H1 (cell line): Measurements from ENCODE around the gene ZMIZ1. TPM values are rescaled to one million over a fixed set of nuclear protein-coding genes. Genes with fewer than 3 reads are reported as not detected.

ENCODE experiments used
- CTCF ChIA-PET: fragments of 300-600 bp; sonication (Branson Sonifier 250); formaldehyde crosslinking; loops from one replicate; lab custom pipeline; 2021; ENCODE audit not compliant: partially characterized antibody; lab: Charles Lee
- POLR2A ChIA-PET: fragments of 300-600 bp; sonication (Branson Sonifier 250); formaldehyde crosslinking; loops from one replicate; lab custom pipeline; 2021; ENCODE audit warnings: inconsistent platforms; ENCODE audit not compliant: partially characterized antibody; lab: Charles Lee
- DNase-seq, 2 experiments: peaks; one replicate each; pipeline versions ENCODE4 v3.0.0 to v3.0.0-alpha.2; 2010 to 2022; ENCODE audit warnings: low spot score in 2 of 2, low read depth in 1 of 2, mixed read lengths in 1 of 2
- FAIRE-seq: peaks from 2 replicates; lab custom pipeline; 2011; peaks lifted over from hg19 to GRCh38; lab: Jason Lieb, UNC
- H2AFZ ChIP-seq: 2 replicates; pipeline ENCODE4 v1.8.1; 2012; ENCODE audit warnings: low read length, inconsistent platforms
- H2AK5ac ChIP-seq: 2 replicates; pipeline ENCODE4 v1.6.1; 2013; ENCODE audit warnings: low read depth, low read length
- H2BK120ac ChIP-seq: replicated peaks from 2 replicates; pipeline ENCODE3; 2013; ENCODE audit warnings: low read depth, low read length, inconsistent platforms
- H2BK12ac ChIP-seq: 2 replicates; pipeline ENCODE4 v1.6.1; 2013; ENCODE audit warnings: low read depth, low read length
- H2BK15ac ChIP-seq: 2 replicates; pipeline ENCODE4 v1.6.1; 2013; ENCODE audit warnings: low read length
- H2BK20ac ChIP-seq: 2 replicates; pipeline ENCODE4 v1.6.1; 2013; ENCODE audit warnings: low read length
- H2BK5ac ChIP-seq: 2 replicates; pipeline ENCODE4 v1.6.1; 2013; ENCODE audit warnings: low read depth, low read length
- H3K14ac ChIP-seq: 2 replicates; pipeline ENCODE4 v1.6.1; 2013; ENCODE audit warnings: inconsistent platforms; ENCODE audit not compliant: insufficient read length
- H3K18ac ChIP-seq: 2 replicates; pipeline ENCODE4 v1.6.1; 2013; ENCODE audit warnings: low read length; ENCODE audit errors: extremely low read depth
- H3K23ac ChIP-seq: 2 replicates; pipeline ENCODE4 v1.6.1; 2013; ENCODE audit warnings: inconsistent platforms; ENCODE audit not compliant: insufficient read length
- H3K23me2 ChIP-seq: 2 replicates; pipeline ENCODE4 v1.6.1; 2013; ENCODE audit warnings: low read depth, low read length
- H3K27ac ChIP-seq: 2 replicates; pipeline ENCODE4 v1.6.1; 2011; ENCODE audit warnings: low read depth, low read length, inconsistent platforms
- H3K27me3 ChIP-seq, 4 experiments: replicated peaks in 1 of 4; 1 replicate in 1 of 4; 2 replicates in 3 of 4; pipeline versions ENCODE4 v1.6.1 to v1.8.1; 2011 to 2013; ENCODE audit warnings: low read length in 3 of 4, mild to moderate bottlenecking in 3 of 4, inconsistent platforms in 2 of 4, mixed read lengths in 2 of 4, moderate library complexity in 1 of 4; ENCODE audit not compliant: control insufficient read depth in 3 of 4, insufficient read depth in 3 of 4; ENCODE audit errors: extremely low read depth in 1 of 4
- H3K36me3 ChIP-seq, 4 experiments: 2 replicates each; pipeline versions ENCODE4 v1.6.1 to v1.8.1; 2011 to 2013; ENCODE audit warnings: mild to moderate bottlenecking in 4 of 4, low read length in 3 of 4, moderate library complexity in 2 of 4, control low read depth in 1 of 4, inconsistent platforms in 1 of 4; ENCODE audit not compliant: insufficient read depth in 4 of 4, control insufficient read depth in 2 of 4
- H3K4ac ChIP-seq: replicated peaks from 2 replicates; pipeline ENCODE3; 2013; ENCODE audit warnings: low read length, low read depth, mixed read lengths, inconsistent platforms; ENCODE audit not compliant: insufficient read length
- H3K4me1 ChIP-seq, 4 experiments: replicated peaks in 1 of 4; 1 replicate in 1 of 4; 2 replicates in 3 of 4; pipeline versions ENCODE4 v1.6.1 to v1.8.1; 2011 to 2013; ENCODE audit warnings: low read length in 3 of 4, inconsistent platforms in 2 of 4, mixed read lengths in 1 of 4; ENCODE audit not compliant: insufficient read depth in 4 of 4, control insufficient read depth in 3 of 4
- H3K4me2 ChIP-seq, 2 experiments: 2 replicates each; pipeline versions ENCODE4 v1.6.1 to v1.8.1; 2011 to 2013; ENCODE audit warnings: low read depth in 2 of 2, low read length in 2 of 2, control low read depth in 1 of 2, inconsistent platforms in 1 of 2, mild to moderate bottlenecking in 1 of 2; ENCODE audit not compliant: insufficient read depth in 1 of 2
- H3K4me3 ChIP-seq, 4 experiments: fragments of 200-600, 300-600 bp in 1 of 4; sonication (generic), shearing (Covaris generic), sonication (Bioruptor Twin) in 1 of 4; 2 replicates each; pipeline versions ENCODE4 v1.5.1 to v1.8.1; 2011 to 2016; ENCODE audit warnings: low read length in 4 of 4, low read depth in 3 of 4, control low read depth in 2 of 4, inconsistent platforms in 2 of 4, mild to moderate bottlenecking in 2 of 4, mixed read lengths in 1 of 4, moderate library complexity in 1 of 4; ENCODE audit not compliant: insufficient read depth in 2 of 4; ENCODE audit errors: extremely low read depth in 1 of 4
- H3K56ac ChIP-seq: replicated peaks from 2 replicates; pipeline ENCODE3; 2013; ENCODE audit warnings: low read depth, mild to moderate bottlenecking, mixed read lengths, low read length, inconsistent platforms; ENCODE audit not compliant: insufficient read length
- H3K79me1 ChIP-seq: 2 replicates; pipeline ENCODE4 v1.6.1; 2013; ENCODE audit warnings: low read depth, low read length, control low read depth
- H3K79me2 ChIP-seq, 2 experiments: 2 replicates each; pipeline versions ENCODE4 v1.6.1 to v1.8.1; 2012 to 2013; ENCODE audit warnings: low read length in 2 of 2, mild to moderate bottlenecking in 2 of 2, inconsistent platforms in 1 of 2; ENCODE audit not compliant: insufficient read depth in 2 of 2, control insufficient read depth in 1 of 2
- H3K9ac ChIP-seq, 4 experiments: replicated peaks in 1 of 4; 1 replicate in 1 of 4; 2 replicates in 3 of 4; pipeline versions ENCODE4 v1.6.1 to v1.8.1; 2011 to 2013; ENCODE audit warnings: low read depth in 3 of 4, low read length in 3 of 4, control low read depth in 2 of 4, mild to moderate bottlenecking in 2 of 4, moderate library complexity in 2 of 4, inconsistent platforms in 1 of 4; ENCODE audit errors: extremely low read depth in 1 of 4
- H3K9me3 ChIP-seq, 2 experiments: 2 replicates each; pipeline versions ENCODE4 v1.6.1 to v1.8.1; 2012 to 2013; ENCODE audit warnings: mild to moderate bottlenecking in 2 of 2, moderate library complexity in 2 of 2, control low read depth in 1 of 2, inconsistent platforms in 1 of 2, low read depth in 1 of 2, low read length in 1 of 2, mixed read lengths in 1 of 2; ENCODE audit not compliant: insufficient read depth in 2 of 2
- H4K20me1 ChIP-seq, 2 experiments: replicated peaks in 1 of 2; 2 replicates each; pipeline versions ENCODE3 to v1.8.1; 2011 to 2013; ENCODE audit warnings: inconsistent platforms in 2 of 2, low read length in 2 of 2, mild to moderate bottlenecking in 1 of 2; ENCODE audit not compliant: insufficient read depth in 2 of 2, control insufficient read depth in 1 of 2
- H4K5ac ChIP-seq: 2 replicates; pipeline ENCODE4 v1.6.1; 2013; ENCODE audit warnings: low read length, low read depth, mixed read lengths, inconsistent platforms; ENCODE audit not compliant: insufficient read length
- H4K8ac ChIP-seq: 2 replicates; pipeline ENCODE4 v1.8.0; 2013; ENCODE audit warnings: mild to moderate bottlenecking, moderate library complexity, low read length, inconsistent platforms; ENCODE audit not compliant: insufficient read depth; ENCODE audit errors: extremely low read depth
- H4K91ac ChIP-seq: replicated peaks from 2 replicates; pipeline ENCODE3; 2013; ENCODE audit warnings: low read length, mixed read lengths, inconsistent platforms; ENCODE audit not compliant: insufficient read length
- CHD2 ChIP-seq: IDR thresholded peaks from 2 replicates; pipeline ENCODE4 v1.6.1; 2012; ENCODE audit warnings: low read length, improper control_type of control experiment
- HDAC6 ChIP-seq: IDR thresholded peaks from one replicate; pipeline ENCODE4 v1.7.1; 2012; ENCODE audit warnings: low read depth, mild to moderate bottlenecking, inconsistent platforms, low read length, moderate library complexity
- WGBS, 2 experiments: shearing (Covaris generic) in 1 of 2; methylation state at CpG; one replicate each; pipeline versions ENCODE4 v1.1.6 to v1.1.7; 2013 to 2015; ENCODE audit warnings: low lambda C conversion rate in 2 of 2, mixed read lengths in 2 of 2, inconsistent platforms in 1 of 2, low coverage in 1 of 2, missing lambda C conversion rate in 1 of 2; ENCODE audit not compliant: insufficient replicate concordance in 2 of 2, insufficient coverage in 1 of 2, insufficient read length in 1 of 2; ENCODE audit errors: extremely low coverage in 1 of 2, missing lambda C conversion rate in 1 of 2; 5-methylcytosine and 5-hydroxymethylcytosine counted together
- polyA plus RNA-seq, 7 experiments: library from polyadenylated mRNA; depleted of rRNA in 3 of 7; stranded (reverse) in 5 of 7; unstranded in 2 of 7; fragments of >200 nt in 5 of 7; fragments of 200-250 nt in 2 of 7; gene quantifications; 1 replicate in 5 of 7; 2 replicates in 1 of 7; 4 replicates in 1 of 7; pipeline versions ENCODE4 v1.2.1 to v1.2.3, GENCODE V29; 2011 to 2013; ENCODE audit warnings: missing spikeins in 2 of 7, mixed read lengths in 2 of 7
- total RNA-seq: library from RNA; stranded (reverse); fragmentation: NEBNext Ultra II Directional; extraction: Animal tissue kit (Norgen Biotek cat#: 25700); gene quantifications from 2 replicates; pipeline ENCODE4 v1.2.1, GENCODE V29; 2021

The ZMIZ1 gene
- total and polyA plus RNA-seq, 2 of the 8 experiments (the other 6 are each of a cell fraction or from before 2014, with no cell fraction given) = 8.1 to 28.0 TPM

DNA sequence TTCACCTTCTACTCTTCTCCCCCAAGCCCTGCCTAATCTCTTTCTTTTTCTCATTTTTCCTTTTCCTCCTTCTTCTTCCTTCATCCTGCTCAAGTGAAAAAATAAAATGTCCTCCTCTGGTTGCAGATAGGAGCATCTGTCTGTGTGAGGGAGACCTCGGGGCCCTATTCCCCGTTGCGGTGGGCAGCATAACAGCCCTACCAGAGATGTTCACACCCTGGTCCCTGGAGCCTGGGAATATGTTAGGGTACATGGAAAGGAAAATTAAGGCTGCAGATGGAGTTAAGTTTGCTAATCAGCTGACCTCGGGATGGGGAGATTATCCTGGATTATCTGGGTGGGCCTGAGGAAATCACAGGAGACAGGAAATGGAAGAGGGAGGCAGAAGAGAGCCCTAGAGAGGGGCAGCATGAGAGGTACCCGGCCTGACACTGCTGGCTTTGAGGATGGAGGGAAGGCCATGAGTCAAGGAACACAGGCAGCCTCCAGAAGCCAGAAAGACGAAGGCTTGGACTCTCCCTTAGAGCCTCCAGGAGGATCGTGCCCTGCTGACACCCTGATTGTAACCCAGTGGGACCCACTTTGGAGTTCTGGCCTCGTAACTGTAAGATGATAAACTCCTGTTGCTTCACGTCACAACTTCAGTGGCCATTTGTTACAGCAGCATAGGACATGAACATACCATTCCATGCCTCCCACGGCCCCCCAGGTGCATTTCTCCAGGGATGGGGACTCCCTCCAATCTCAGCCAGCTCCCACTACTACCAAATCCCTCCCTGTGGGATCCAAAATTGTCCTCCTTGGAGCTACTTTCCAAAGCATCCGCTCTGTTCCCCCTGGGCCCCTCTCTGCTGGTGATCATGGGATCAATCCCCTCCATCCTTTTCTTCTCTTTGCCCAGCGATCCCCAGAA, 39.0 kb upstream of the ZMIZ1 start:
- Histone ChIP-seq H3K27ac (no peak overlapping the region), H3K23me2 (peaks cover 4% of the 10 kb centered on the region; the same call in 1 of the 2 replicates), H3K14ac (no peak overlapping the region), H3K9me3 (no peaks in the 10 kb centered on the region), H4K91ac (no peak overlapping the region), H2BK20ac (no peak overlapping the region), H3K79me1 (no peaks in the 10 kb centered on the region), H3K4ac (no peak overlapping the region), H3K4me2 (no peak overlapping the region), H2BK120ac (no peak overlapping the region), H3K9ac (no peak overlapping the region), H3K4me3 (no peak overlapping the region), H2BK5ac (no peak overlapping the region), H2AK5ac (no peak overlapping the region), H2BK12ac (no peak overlapping the region), H3K56ac (no peak overlapping the region), H3K23ac (no peak overlapping the region), H2AFZ (no peak overlapping the region), H4K5ac (no peak overlapping the region), H4K20me1 (peaks cover 0 to 4% of the 10 kb centered on the region in 2 experiments), H3K79me2 (no peaks in the 10 kb centered on the region), H3K18ac (no peak overlapping the region), H2BK15ac (no peak overlapping the region), H3K4me1 (peaks cover 0 to 4% (median 0%) of the 10 kb centered on the region in 4 experiments; a peak in 3 of 7 replicates), H3K36me3 (no peaks in the 10 kb centered on the region), H3K27me3 (no peaks in the 10 kb centered on the region), H4K8ac (no peak overlapping the region)
- FAIRE-seq (no peak), DNase-seq (no peak)
- no peak for TF ChIP-seq CHD2
- no peak for TF ChIP-seq HDAC6
- CTCF ChIA-PET = interaction anchor here (0.7 kb wide), 2 partner anchors 43 to 55 kb away, joined by 3 read pairs; no protein-coding TSS in a partner anchor
- POLR2A ChIA-PET = no interaction called here
- WGBS, 2 experiments = 82% methylated on average over 12 of the region's 12 CpGs; no CpG with 5 or more reads in 1 of the 2 experiments
